Endothelial cell (in vitro differentiated cells): ENCODE data around the gene OR7C2. TPM values are rescaled to one million over a fixed set of nuclear protein-coding genes. Genes with fewer than 3 reads are reported as not detected.

ENCODE experiments used
- DNase-seq: peaks from one replicate; pipeline ENCODE4 v3.0.0; 2021; ENCODE audit warnings: low spot score
- H3K27ac Mint-ChIP-seq: one replicate; pipeline ENCODE4 v1.8.0; 2021; ENCODE audit warnings: mixed read lengths, inconsistent platforms; ENCODE audit not compliant: unreplicated experiment
- H3K27me3 Mint-ChIP-seq: one replicate; pipeline ENCODE4 v1.8.0; 2021; ENCODE audit warnings: mild to moderate bottlenecking, moderate library complexity, mixed read lengths, inconsistent platforms; ENCODE audit not compliant: unreplicated experiment
- H3K36me3 Mint-ChIP-seq: one replicate; pipeline ENCODE4 v1.8.0; 2021; ENCODE audit warnings: mild to moderate bottlenecking, low read depth, mixed read lengths, inconsistent platforms; ENCODE audit not compliant: unreplicated experiment
- H3K4me1 Mint-ChIP-seq: one replicate; pipeline ENCODE4 v1.8.0; 2021; ENCODE audit warnings: mild to moderate bottlenecking, mixed read lengths, inconsistent platforms; ENCODE audit not compliant: unreplicated experiment
- H3K4me3 Mint-ChIP-seq: one replicate; pipeline ENCODE4 v1.8.0; 2021; ENCODE audit warnings: mild to moderate bottlenecking, mixed read lengths, inconsistent platforms; ENCODE audit not compliant: unreplicated experiment
- H3K9me3 Mint-ChIP-seq: one replicate; pipeline ENCODE4 v1.8.0; 2021; ENCODE audit warnings: mixed read lengths, inconsistent platforms; ENCODE audit not compliant: unreplicated experiment
- CTCF ChIP-seq: fragments of 200-600 bp; sonication (generic); IDR thresholded peaks from one replicate; pipeline ENCODE4 v1.5.0; 2021; ENCODE audit warnings: antibody characterized with exemption; ENCODE audit not compliant: unreplicated experiment
- total RNA-seq: library from RNA; stranded (reverse); fragmentation: NEBNext Ultra II Directional; extraction: Animal tissue kit (Norgen Biotek cat#: 25700); gene quantifications from one replicate; pipeline ENCODE4 v1.2.1, GENCODE V29; 2021; ENCODE audit not compliant: unreplicated experiment

OR7C2 gene
- total RNA-seq, 1 donor from 2014 or later, result not detected

GRCh38 chr19:14950421-14950820 is 9.1 kb downstream of the OR7C2 start:
- no peak overlapping the region for H3K4me3 Mint-ChIP-seq
- peaks cover 9% of the 10 kb centered on the region for H3K27me3 Mint-ChIP-seq
- no peak for DNase-seq
- H3K36me3 Mint-ChIP-seq, result peaks cover 12% of the 10 kb centered on the region
- H3K9me3 Mint-ChIP-seq, result no peaks in the 10 kb centered on the region
- no peak for TF ChIP-seq CTCF
- no peak overlapping the region for H3K27ac Mint-ChIP-seq
- H3K4me1 Mint-ChIP-seq, result no peaks in the 10 kb centered on the region

GRCh38 chr19:14952767-14953166 is 11.5 kb downstream of the OR7C2 start:
- Mint-ChIP-seq H3K9me3 (peaks cover 16% of the 10 kb centered on the region), H3K4me1 (no peaks in the 10 kb centered on the region), H3K27ac (no peak overlapping the region), H3K36me3 (peaks cover 20% of the 10 kb centered on the region), H3K27me3 (peaks cover 9% of the 10 kb centered on the region), H3K4me3 (no peak overlapping the region)
- no peak for DNase-seq
- TF ChIP-seq CTCF, result no peak

- Mint-ChIP-seq H3K9me3 (peaks cover 16% of the 10 kb centered on the region), H3K4me3 (no peak overlapping the region), H3K36me3 (peaks cover 20% of the 10 kb centered on the region), H3K4me1 (no peaks in the 10 kb centered on the region), H3K27me3 (peaks cover 9% of the 10 kb centered on the region), H3K27ac (no peak overlapping the region)
- DNase-seq, result no peak
- TF ChIP-seq CTCF, result no peak
Observed at GRCh38 chr19:14954071-14954655, 12.9 kb downstream of the OR7C2 start.

- no peak for TF ChIP-seq CTCF
- Mint-ChIP-seq H3K4me1 (no peaks in the 10 kb centered on the region), H3K27me3 (peaks cover 9% of the 10 kb centered on the region), H3K36me3 (peaks cover 26% of the 10 kb centered on the region), H3K9me3 (peaks cover 21% of the 10 kb centered on the region), H3K27ac (no peak overlapping the region), H3K4me3 (no peak overlapping the region)
- no peak for DNase-seq
Observed at GRCh38 chr19:14957464-14957863, 16.2 kb downstream of the OR7C2 start.

- Mint-ChIP-seq H3K9me3 (peaks cover 21% of the 10 kb centered on the region), H3K4me3 (no peak overlapping the region)
Observed at GRCh38 chr19:14959263-14959662, 18.0 kb downstream of the OR7C2 start.

More at GRCh38 chr19:14959263-14959662, 18.0 kb downstream of the OR7C2 start:
- TF ChIP-seq CTCF, result no peak
- H3K27me3 Mint-ChIP-seq, result peaks cover 6% of the 10 kb centered on the region
- peaks cover 23% of the 10 kb centered on the region for H3K36me3 Mint-ChIP-seq
- DNase-seq, result no peak
- H3K27ac Mint-ChIP-seq, result no peak overlapping the region
- H3K4me1 Mint-ChIP-seq, result no peaks in the 10 kb centered on the region
